ENCODE data around the gene UNC13A. TPM values are rescaled to one million over a fixed set of nuclear protein-coding genes. Genes with fewer than 3 reads are reported as not detected.

The UNC13A gene
- total RNA-seq, 1 donor, result under 0.01 TPM

DNA sequence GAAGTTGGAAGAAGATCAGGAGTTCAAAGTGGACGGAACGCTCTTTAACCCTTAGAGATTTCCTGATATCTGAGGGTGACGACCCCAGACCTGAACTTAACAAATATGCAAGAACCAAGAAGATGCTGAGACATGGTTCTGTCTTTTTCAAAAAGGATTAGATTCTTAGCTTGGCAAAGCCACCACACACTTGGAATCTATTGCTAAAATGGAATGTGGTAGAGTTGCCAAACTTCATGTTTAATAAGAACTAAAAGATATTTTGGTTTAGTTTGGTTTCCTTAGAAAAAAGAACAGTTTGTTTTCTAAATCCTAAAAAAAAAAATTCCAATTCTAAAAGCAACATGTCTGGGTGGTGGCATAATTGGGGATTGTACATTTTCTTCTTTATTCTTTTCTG is 29.5 kb downstream of the UNC13A start:
- H3K27me3 ChIP-seq (ENCODE audit: insufficient read depth, low read length), result no peaks in the 10 kb centered on the region
- H3K9me3 ChIP-seq (ENCODE audit: low read depth, low read length), result no peaks in the 10 kb centered on the region
- H3K4me1 ChIP-seq (ENCODE audit: insufficient read depth, low read length), result no peaks in the 10 kb centered on the region
- H3K4me3 ChIP-seq (ENCODE audit: low read length), result no peak overlapping the region

DNA sequence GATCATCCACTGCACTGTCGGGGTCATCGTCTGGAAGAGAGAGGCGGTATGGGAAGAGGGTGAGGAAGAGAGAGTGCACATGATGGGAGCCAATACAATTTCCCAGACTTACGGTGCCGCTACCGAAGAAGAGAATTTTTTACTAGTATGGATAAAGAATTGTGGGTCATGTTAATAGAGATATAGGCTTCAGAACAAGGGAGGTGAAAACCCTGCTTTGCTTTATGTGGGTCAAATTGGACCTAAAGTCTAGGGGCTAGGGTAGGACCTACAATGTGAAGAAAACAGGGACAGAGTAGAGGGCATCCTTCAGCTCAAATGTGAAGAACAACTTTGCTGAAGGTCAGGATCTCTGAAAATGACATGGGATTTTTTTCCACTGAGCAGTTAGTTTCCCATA is 29.9 kb downstream of the UNC13A start:
- H3K4me1 ChIP-seq (ENCODE audit: insufficient read depth, low read length), result no peaks in the 10 kb centered on the region
- no peaks in the 10 kb centered on the region for H3K9me3 ChIP-seq (ENCODE audit: low read depth, low read length)
- no peak overlapping the region for H3K4me3 ChIP-seq (ENCODE audit: low read length)
- H3K27me3 ChIP-seq (ENCODE audit: insufficient read depth, low read length), result no peaks in the 10 kb centered on the region

DNA sequence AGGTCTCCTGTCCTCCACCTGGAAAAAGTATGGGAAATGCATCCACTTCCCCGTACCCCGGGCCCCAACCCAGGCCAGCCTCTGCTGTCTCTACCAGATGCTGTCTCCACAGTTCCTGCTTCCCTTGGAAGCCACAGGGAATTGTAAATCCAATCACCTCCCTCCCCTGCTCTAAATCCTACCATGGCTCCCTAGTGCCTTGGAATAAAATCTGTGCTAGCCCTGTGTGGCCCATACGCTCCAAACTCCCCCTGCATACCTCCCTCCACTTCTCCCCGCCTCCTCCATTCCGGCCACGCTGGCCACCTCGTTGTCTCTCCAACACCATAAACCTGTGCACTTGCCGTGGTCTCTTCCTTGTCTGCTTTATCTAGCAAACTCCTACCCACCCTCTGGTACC is 31.2 kb downstream of the UNC13A start:
- Histone ChIP-seq H3K4me3 (ENCODE audit: low read length) (no peak overlapping the region), H3K4me1 (ENCODE audit: insufficient read depth, low read length) (no peaks in the 10 kb centered on the region), H3K27me3 (ENCODE audit: insufficient read depth, low read length) (no peaks in the 10 kb centered on the region), H3K9me3 (ENCODE audit: low read depth, low read length) (no peaks in the 10 kb centered on the region)

DNA sequence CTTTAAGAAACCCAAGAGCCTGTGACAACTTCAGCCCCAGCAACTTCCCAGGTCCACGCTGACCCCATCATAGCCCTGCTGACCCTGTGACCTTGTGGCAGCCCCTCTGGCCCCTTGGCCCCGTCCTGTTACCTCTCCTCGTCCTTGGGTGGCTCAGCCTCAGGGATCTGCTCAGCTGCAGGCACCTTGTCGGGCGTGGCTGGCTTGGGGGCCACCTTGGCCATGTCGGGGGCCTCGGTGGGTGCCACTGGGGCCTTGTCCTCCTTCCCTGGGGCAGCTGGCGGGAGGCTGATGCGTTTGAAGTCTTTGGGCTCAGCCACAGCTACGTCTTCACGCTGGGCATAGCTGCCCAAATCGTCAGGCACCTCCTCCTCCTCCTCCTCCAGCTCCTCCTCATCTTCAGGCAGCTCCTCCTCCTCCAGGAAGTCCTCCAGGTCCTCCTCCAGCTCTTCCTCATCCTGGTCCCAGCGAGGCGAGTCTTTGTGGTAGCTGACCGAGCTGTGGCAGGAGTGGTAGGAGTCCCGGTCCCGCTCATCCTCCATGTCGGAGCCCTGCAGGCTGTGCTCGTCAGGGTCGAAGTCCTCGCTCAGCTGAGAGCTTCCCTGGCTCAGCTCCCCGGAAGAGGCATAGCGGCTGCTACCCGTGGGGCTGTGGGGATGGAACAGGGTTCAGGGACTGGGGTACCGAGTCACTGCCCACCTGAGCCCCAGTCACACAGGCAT is 32.2 kb downstream of the UNC13A start:
- H3K4me1 ChIP-seq (ENCODE audit: insufficient read depth, low read length), result no peaks in the 10 kb centered on the region
- no peaks in the 10 kb centered on the region for H3K9me3 ChIP-seq (ENCODE audit: low read depth, low read length)
- H3K4me3 ChIP-seq (ENCODE audit: low read length), result no peak overlapping the region
- no peaks in the 10 kb centered on the region for H3K27me3 ChIP-seq (ENCODE audit: insufficient read depth, low read length)

DNA sequence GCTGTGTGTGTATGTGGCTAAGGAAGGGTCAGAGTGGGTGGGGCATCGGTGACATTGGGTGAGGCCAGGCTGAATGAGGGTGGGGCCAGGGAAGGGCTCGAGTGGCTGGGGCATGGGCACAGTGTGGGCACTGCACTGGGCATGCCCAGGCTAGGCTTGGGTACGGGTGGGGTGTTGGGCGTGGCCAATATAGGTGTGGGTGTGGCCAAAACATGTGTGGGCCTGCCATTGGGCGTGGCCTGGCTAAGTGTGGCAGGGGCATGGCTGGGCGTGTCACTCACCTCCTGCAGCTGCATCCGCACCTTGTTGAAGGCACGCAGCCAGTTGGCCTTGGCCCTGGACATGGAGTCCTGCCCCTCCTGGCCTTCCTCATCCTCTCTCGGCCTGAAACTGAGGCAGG is 33.2 kb downstream of the UNC13A start:
- H3K9me3 ChIP-seq (ENCODE audit: low read depth, low read length), result no peaks in the 10 kb centered on the region
- no peaks in the 10 kb centered on the region for H3K27me3 ChIP-seq (ENCODE audit: insufficient read depth, low read length)
- no peaks in the 10 kb centered on the region for H3K4me1 ChIP-seq (ENCODE audit: insufficient read depth, low read length)
- no peak overlapping the region for H3K4me3 ChIP-seq (ENCODE audit: low read length)

DNA sequence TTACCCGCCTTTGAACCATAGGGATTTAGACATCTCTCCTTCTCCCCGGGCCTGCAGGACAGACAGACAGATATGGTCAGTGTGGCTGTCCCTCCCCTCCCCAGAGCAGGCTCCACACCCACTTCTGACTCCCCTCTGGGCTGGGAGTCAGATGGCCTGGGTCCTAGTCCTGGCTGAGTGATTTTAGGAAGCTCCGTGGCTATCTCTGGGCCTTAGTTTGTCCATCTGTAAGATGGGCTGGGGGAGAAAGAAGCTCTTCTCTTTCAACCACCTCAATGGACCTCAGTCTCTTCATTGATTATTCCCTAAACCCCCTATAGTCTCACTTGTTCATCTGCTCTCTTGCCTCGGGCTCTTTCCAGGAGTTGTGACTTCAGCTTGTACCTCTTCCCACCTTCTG is 35.5 kb downstream of the UNC13A start:
- no peaks in the 10 kb centered on the region for H3K9me3 ChIP-seq (ENCODE audit: low read depth, low read length)
- no peaks in the 10 kb centered on the region for H3K4me1 ChIP-seq (ENCODE audit: insufficient read depth, low read length)
- no peaks in the 10 kb centered on the region for H3K27me3 ChIP-seq (ENCODE audit: insufficient read depth, low read length)
- H3K4me3 ChIP-seq (ENCODE audit: low read length), result no peak overlapping the region

DNA sequence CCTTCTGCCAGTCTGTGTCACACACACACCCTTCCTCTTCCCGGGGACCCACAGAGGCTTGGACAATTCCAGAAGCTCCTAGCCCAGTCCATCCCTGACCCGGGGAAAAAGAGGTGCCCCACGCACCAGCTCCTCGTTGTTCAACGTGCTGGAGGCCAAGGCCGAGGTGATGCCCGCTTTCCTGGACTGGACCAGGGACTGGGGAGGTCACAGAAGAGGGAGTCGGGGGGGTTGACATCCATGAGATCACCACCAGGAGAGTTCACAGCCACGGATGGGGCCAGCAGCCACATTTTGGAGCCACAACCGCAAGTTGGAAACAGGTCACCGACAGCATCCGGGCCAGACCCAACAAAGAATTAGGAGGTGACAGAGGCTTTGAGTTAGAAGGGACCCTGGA is 39.4 kb downstream of the UNC13A start:
- no peaks in the 10 kb centered on the region for H3K27me3 ChIP-seq (ENCODE audit: insufficient read depth, low read length)
- H3K9me3 ChIP-seq (ENCODE audit: low read depth, low read length), result no peaks in the 10 kb centered on the region
- no peak overlapping the region for H3K4me3 ChIP-seq (ENCODE audit: low read length)
- H3K4me1 ChIP-seq (ENCODE audit: insufficient read depth, low read length), result no peaks in the 10 kb centered on the region

DNA sequence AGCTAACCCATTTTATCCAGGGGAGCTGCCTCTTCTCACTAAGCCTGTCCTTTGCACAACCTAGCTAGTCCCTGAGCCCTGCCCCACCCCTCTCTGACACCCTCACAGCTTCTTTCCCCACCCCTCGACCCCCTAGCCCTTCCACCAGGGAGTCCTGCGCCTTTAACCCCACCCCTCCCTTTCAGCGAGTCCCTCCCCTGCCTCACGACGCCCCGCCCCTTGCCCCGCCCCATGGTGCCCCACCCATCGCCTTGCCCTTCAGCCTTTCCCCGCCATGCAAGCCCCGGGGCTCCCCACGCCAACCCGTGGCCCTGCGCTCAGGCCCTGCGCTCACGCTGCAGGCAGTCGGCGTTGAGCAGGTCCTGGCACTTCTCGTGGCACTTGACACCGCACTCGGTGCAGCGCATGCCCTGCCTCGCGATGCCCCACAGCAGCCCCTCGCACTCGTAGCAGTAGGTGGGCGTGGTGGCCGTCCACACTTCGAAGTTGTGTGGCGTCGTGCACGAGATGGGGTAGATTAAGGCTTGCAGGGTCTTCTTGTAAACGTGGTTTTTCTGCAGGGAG is 40.0 kb downstream of the UNC13A start:
- H3K4me1 ChIP-seq (ENCODE audit: insufficient read depth, low read length), result no peaks in the 10 kb centered on the region
- H3K27me3 ChIP-seq (ENCODE audit: insufficient read depth, low read length), result no peaks in the 10 kb centered on the region
- H3K4me3 ChIP-seq (ENCODE audit: low read length), result no peak overlapping the region
- no peaks in the 10 kb centered on the region for H3K9me3 ChIP-seq (ENCODE audit: low read depth, low read length)

DNA sequence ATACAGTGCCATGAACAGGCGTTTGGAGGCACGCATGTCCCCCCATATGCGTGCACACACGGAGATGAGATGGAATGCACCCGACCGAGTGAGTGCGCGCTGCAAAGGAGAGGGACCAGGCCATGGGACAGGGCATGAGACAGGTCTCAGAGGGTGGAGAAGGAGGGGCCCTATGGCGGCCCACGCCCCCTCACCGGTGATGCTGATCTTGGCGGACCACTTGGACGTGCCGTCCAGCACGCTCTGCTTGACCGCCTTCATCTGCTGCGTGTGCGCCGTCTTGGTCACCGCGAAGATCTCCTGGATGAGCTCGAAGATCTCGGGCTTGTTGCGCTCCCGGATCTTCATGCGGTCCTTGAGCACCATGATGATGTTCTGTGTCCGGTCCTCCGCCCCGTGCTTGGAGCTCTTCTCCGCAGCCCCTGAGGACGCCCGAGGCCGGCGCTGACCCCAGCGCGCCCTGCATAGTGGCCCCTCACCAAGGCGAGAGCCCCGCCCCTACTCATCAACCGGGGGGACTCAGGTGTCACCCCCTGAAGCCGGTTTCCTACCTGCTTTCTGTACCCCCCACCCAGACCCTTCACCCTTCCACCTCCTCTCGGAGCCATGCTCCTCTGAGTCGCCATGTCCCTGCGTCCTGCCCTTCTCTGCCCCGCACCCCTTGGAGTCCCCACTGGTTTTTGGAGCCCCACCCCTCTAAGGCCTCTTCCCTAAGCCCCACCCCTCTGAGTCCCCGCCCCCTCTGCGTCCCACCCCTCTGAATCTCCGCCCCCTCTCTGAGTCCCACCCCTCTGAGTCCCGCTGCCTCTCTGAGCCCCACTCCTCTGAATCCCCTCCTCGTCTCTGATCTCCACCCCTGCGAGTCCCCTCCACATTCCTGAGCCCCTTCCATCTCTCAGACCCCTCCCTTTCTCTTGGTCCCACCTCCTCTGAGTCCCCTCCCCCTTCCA is 40.8 kb downstream of the UNC13A start:
- Histone ChIP-seq H3K9me3 (ENCODE audit: low read depth, low read length) (no peaks in the 10 kb centered on the region), H3K4me1 (ENCODE audit: insufficient read depth, low read length) (no peaks in the 10 kb centered on the region), H3K4me3 (ENCODE audit: low read length) (no peak overlapping the region), H3K27me3 (ENCODE audit: insufficient read depth, low read length) (no peaks in the 10 kb centered on the region)

DNA sequence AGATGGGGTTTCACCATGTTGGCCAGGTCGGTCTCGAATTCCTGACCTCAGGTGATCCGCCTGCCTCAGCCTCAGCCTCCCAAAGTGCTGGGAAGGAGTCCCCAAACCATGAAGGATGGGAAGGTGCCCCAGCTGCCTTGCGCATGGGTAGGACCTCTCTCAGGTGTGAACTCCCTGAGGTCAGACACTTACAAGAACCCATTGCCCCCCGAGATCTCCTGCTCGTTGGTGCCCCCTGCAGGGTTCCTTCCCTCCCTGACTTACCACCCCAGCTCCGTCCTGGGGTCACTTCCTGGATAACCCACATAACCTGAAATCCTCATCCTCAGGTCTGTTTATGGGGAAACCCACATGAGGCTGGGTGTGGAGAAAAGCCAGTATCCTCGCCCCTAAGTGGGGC is 41.7 kb downstream of the UNC13A start:
- Histone ChIP-seq H3K4me1 (ENCODE audit: insufficient read depth, low read length) (no peaks in the 10 kb centered on the region), H3K27me3 (ENCODE audit: insufficient read depth, low read length) (no peaks in the 10 kb centered on the region), H3K4me3 (ENCODE audit: low read length) (no peak overlapping the region), H3K9me3 (ENCODE audit: low read depth, low read length) (no peaks in the 10 kb centered on the region)

DNA sequence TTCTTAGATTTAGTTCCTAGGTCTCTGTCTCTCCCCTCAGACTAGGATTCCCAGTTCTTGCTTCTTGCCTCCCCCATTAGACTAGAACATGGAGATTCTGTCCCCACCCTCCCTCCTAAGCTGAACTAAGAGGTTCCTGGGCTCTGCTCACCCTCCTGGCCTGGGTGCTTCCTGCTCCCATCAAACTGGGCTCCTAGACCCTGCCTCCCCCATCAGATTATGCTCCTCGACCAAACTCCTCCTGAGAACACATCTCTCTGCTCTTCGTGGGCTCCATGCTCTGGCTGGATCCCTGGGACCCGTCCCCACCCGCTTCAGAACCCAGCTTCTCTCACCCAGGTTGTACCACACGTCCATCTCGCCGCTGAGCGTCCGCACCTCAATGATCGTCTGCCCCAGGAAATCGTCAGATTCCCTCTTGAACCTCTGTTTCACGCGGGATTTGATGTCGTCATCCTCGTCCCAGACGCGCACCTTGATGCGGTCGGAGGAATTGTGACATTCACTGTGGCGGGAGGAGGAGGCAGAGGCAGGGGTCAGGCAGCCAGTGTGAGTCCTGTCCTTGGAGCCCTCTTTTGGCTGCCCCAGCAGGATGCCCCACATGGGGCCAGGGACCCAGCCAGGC is 42.7 kb downstream of the UNC13A start:
- H3K4me1 ChIP-seq (ENCODE audit: insufficient read depth, low read length), result no peaks in the 10 kb centered on the region
- no peaks in the 10 kb centered on the region for H3K27me3 ChIP-seq (ENCODE audit: insufficient read depth, low read length)
- H3K4me3 ChIP-seq (ENCODE audit: low read length), result no peak overlapping the region
- H3K9me3 ChIP-seq (ENCODE audit: low read depth, low read length), result no peaks in the 10 kb centered on the region

DNA sequence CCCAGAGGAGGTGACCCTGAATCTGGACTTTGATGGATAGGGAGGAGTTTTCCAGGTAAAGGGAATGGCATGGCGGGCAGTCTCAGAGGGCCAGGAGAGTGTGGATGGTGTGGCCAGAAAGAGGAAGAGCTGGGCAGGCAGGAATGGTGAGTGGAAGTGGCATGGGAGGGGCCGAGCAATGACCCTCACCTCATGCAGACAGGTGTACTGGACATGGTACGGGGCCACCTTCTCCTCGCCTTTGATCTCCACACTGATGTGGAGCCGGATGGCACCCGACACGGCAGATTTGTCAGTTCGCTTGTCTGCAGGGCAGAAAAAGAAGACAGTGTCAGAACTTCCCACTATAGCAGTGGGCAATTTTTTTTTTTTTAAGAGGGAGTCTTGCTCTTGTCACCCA is 45.5 kb downstream of the UNC13A start:
- Histone ChIP-seq H3K4me1 (ENCODE audit: insufficient read depth, low read length) (no peaks in the 10 kb centered on the region), H3K4me3 (ENCODE audit: low read length) (no peak overlapping the region), H3K9me3 (ENCODE audit: low read depth, low read length) (no peaks in the 10 kb centered on the region), H3K27me3 (ENCODE audit: insufficient read depth, low read length) (no peaks in the 10 kb centered on the region)

DNA sequence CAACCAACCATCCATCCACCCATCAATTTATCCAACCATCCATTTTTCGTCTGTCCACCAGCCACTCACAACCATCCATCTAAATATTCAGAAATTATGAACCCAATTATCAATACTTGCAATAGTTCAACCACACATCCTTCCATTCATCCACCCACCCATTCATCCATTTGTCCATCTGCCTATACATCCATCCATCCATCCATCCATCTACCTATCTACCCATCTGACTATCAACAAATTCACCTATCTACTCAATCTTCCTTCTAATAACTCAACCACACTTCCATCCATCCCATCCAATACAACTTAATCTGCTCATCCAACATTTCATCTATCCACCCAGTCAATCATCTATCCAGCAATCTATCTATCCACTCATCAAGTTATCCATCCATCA is 46.3 kb downstream of the UNC13A start:
- H3K27me3 ChIP-seq (ENCODE audit: insufficient read depth, low read length), result no peaks in the 10 kb centered on the region
- no peaks in the 10 kb centered on the region for H3K9me3 ChIP-seq (ENCODE audit: low read depth, low read length)
- H3K4me3 ChIP-seq (ENCODE audit: low read length), result no peak overlapping the region
- H3K4me1 ChIP-seq (ENCODE audit: insufficient read depth, low read length), result no peaks in the 10 kb centered on the region

DNA sequence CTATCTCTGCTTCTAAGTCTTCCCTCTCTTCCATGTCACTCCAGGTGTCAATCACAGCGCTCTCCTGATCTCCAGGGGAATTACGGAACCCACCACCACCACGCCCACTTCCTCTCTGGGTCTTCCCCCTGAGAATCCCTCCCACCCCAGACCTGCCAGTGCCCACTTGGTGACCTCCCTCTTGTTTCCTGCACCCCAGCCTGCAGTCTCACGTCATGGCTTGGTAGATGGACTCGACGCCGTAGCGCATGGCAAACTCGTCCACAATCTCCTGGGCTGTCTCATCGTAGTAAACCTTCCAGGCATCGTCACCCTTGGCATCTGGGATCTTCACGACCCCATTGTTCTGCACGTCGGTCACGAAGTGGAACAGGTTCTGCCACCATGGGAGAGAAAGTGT is 47.0 kb downstream of the UNC13A start:
- Histone ChIP-seq H3K4me3 (ENCODE audit: low read length) (no peak overlapping the region), H3K4me1 (ENCODE audit: insufficient read depth, low read length) (no peaks in the 10 kb centered on the region), H3K9me3 (ENCODE audit: low read depth, low read length) (no peaks in the 10 kb centered on the region), H3K27me3 (ENCODE audit: insufficient read depth, low read length) (no peaks in the 10 kb centered on the region)

DNA sequence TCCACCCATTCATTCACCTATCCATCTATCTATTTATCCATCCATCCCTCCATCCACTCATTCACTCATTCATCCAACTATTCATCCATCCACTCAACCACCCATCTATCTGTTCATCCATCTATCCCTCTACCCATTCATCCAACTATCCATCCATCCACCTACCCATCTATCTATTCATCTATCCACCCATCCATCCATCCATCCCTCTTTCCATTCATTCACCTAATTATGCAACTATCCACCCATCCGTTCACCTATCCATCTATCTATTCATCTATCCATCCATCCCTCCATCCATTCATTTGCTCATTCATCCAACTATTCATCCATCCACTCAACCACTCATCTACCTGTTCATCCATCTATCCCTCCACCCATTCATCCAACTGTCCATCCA is 54.5 kb downstream of the UNC13A start:
- no peaks in the 10 kb centered on the region for H3K9me3 ChIP-seq (ENCODE audit: low read depth, low read length)
- no peak overlapping the region for H3K4me3 ChIP-seq (ENCODE audit: low read length)
- H3K27me3 ChIP-seq (ENCODE audit: insufficient read depth, low read length), result no peaks in the 10 kb centered on the region
- H3K4me1 ChIP-seq (ENCODE audit: insufficient read depth, low read length), result no peaks in the 10 kb centered on the region
